GM21447 (cell line): ENCODE data around the gene KLHL29.

Source experiments
- ATAC-seq: cut with Tn5 transposase; IDR thresholded peaks from one replicate; pipeline ENCODE4 v1.9.1; 2021; ENCODE audit not compliant: unreplicated experiment

The KLHL29 gene

GRCh38 chr2:23544589-23545295 is 159.8 kb downstream of the KLHL29 start:
- no peak for ATAC-seq

- ATAC-seq, result no peak
Observed at GRCh38 chr2:23545396-23545795, 160.4 kb downstream of the KLHL29 start.

GRCh38 chr2:23545811-23546210 is 160.8 kb downstream of the KLHL29 start:
- no peak for ATAC-seq

GRCh38 chr2:23546913-23547312 is 161.9 kb downstream of the KLHL29 start:
- no peak for ATAC-seq

DNA sequence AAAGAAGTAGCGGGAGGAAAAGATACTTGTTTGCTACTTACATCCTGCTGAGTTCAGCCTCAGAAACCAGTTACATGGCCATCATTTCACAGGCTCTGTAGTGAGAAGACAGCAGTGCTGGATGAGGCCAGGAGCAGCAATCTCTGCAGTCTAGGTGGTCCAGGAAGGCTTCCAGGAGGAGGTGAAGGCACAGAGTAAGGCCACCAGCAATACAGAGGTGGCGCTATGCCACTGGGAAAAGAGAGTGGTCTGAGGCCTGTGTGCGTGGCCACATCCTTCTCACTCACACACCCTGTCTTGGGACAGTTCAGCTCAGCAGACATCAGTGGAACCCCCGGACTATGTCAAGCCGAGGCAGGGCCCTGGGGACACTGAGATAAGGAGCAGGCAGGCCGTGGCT is 162.7 kb downstream of the KLHL29 start:
- ATAC-seq, result no peak

GRCh38 chr2:23548143-23548769 is 163.3 kb downstream of the KLHL29 start:
- no peak for ATAC-seq

GRCh38 chr2:23549051-23549450 is 164.1 kb downstream of the KLHL29 start:
- ATAC-seq, result no peak

DNA sequence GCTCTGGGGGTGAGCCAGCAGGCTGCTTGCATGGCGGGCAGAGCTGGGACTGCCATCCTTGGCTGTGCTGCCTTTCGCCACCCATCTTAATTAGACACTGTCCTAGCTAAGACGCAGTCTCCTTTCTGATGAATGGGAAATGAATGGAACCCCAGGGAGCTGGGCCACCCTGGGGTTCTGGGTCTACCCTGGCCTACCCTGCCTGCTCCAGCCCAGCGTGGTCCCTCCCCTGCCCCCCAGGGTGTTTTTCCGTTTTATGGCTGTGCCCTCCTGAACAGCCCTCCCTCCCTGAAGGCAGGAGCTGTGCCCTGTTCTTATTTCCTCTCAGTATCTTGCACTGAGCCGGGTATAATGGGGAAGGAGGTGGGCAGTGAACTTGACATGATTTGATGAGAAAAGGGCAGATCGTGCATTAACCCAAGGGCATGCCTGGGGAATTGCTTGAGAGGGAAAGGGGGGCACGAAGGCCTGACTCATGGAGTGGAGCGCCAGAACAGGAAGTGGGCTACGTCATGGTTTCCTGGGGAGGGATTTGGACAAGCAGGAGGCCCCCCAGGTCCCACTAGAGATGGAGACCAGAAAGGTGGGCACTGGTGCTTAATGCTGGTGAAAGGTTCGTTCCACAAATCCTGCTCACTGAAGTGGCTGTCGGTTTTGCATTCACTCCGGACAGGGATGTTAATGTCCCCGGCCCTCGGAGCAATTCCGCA is 165.0 kb downstream of the KLHL29 start:
- no peak for ATAC-seq

- no peak for ATAC-seq
Observed at GRCh38 chr2:23550553-23550952, 165.6 kb downstream of the KLHL29 start.

GRCh38 chr2:23551875-23552274 is 166.9 kb downstream of the KLHL29 start:
- ATAC-seq, result no peak

GRCh38 chr2:23553561-23553960 is 168.6 kb downstream of the KLHL29 start:
- ATAC-seq, result no peak

DNA sequence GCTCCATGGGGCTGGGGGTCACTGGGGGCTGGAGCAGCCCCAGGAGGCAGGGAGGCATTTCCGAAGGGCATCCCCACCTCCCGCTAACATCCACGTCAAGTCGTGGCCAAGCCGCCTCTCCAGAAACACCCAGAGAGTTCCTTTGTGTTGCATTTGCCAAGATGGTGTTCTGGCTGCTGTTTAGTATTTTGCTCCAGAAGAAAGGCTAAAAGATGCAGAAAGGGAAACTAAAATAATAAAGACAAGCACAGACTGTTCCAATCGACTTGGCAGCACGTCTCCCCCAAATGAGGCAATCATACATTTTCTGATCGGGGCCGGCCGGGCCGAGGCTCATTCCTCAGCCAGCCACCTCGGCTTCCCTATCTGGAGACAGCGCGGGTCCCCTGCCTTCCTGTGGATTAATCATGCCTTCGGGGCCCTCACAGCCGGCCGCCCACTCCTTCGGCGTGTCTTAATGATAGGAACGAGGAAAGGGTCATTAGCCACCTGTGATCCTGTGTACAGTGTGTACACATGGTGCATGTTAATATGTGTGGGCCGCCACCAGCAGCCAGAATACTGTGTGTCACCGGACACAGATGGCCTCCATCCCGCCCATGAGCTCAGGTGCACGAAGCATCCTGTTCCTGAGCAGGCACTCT is 169.2 kb downstream of the KLHL29 start:
- ATAC-seq, result no peak

DNA sequence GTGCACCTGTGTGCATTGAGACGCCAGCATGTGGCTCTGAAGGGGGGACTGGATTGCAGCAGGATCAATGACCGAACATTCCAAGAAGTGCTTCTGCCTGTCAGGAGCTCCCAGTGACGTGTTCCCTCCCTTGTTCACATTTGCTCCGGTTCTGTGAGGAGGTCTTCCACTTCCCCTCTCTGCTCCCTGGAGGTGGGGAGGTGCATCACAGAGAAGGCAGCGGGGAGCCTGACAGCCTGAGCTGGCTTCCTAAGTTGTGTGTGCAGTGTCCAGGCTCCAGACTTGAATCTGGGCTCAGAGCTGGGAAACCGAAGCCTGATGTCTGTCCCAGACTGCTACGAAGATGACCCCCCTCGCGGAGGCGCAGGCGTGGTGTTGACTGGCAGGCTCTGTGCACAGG is 171.0 kb downstream of the KLHL29 start:
- no peak for ATAC-seq

- no peak for ATAC-seq
Observed at GRCh38 chr2:23556929-23557328, 171.9 kb downstream of the KLHL29 start.

DNA sequence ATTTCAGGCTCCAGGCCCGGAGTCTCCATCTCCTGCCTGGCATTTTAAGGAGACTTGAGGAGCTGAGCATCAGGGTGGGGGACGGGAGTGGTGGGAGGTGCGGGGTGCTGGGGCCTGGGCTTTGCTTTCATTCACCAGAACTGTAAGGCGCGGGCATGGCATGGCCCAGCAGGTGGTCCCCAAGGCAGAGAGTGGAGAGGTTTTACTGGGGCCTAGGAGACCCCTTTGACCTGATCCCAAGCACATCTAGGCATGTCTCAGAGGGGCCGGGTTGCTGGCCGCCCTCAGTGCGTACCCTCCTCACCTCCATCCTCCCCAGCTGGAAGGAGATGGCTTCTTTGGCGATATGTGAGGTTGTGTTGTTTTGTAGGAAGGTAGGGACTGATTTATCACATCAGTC is 172.5 kb downstream of the KLHL29 start:
- ATAC-seq, result no peak

- no peak for ATAC-seq
Observed at GRCh38 chr2:23559561-23560239, 174.7 kb downstream of the KLHL29 start.

DNA sequence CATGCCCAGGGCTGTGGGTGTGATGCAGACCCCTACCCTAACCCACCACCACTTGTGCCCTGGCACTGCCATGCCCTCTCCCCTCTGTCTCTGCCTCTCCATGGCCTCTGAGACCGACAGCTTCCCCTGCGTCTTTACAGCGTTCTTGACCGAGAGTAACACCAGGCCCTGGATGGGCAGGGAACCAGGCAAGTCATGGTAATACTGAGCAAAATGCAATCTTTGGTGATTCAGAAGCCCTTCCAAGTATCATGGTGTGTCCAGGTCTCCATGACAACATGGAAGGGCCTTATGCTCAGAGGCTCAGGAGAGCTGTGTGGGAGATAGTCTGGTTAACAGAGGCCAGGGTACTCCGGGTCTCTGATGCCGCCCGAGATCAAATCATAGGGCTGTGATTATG is 176.1 kb downstream of the KLHL29 start:
- ATAC-seq, result no peak

DNA sequence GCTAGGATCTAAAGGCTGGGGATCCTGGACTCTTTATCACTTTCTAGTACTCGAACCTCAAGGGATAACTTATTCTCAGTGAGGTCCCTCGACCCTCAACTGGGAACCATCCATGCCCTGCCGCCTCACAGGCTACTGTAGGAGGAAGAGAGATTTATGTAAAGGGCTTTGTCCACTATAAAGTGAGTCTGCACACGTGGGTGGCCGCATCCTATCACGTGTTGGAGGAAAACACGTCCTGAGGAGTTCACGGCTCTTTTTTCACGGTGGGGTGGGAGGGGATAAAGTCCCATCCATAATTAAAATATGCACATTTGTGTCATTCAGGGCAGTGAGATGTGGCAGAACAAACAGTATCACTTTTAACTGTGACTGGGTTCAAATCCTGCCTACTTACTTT is 176.6 kb downstream of the KLHL29 start:
- ATAC-seq, result no peak

GRCh38 chr2:23562143-23562542 is 177.2 kb downstream of the KLHL29 start:
- no peak for ATAC-seq

DNA sequence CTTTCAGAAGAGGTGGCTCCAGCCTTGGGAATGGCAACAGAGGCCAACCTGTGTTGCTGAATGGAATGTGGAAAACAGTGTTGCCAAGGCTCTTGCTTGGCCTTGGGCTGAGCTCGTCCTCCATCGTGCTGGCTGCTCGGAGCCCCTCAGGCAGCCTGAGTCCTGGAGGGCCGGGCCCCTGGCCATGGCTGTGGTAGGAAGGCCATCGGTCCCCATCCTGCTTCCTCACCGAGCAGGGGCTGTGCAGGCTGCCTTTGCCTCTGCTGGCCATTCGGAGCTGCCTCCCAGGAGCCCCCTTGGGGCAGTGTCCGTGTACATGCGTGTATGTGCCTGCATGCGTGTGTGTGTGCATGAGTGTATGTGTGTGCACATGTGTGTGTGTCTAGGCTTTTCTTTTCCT is 178.2 kb downstream of the KLHL29 start:
- no peak for ATAC-seq
